Memory B cell (primary cell): ENCODE results near the gene RDH13.
"Not testable (repeated sequence)": the region's sequence is repeated elsewhere in the genome, so short reads cannot be mapped to it uniquely, and the experiment has no call there.

Experiments
- ATAC-seq: fragments of 150-1000 bp; cut with Tn5 transposase; 2 replicates; pipeline ENCODE4 v1.10.0; 2021; ENCODE audit warnings: low read depth, mild to moderate bottlenecking, moderate library complexity
- DNase-seq, 2 donors: peaks; one replicate each; pipeline ENCODE4 v3.0.0; 2022; ENCODE audit warnings: low spot score in 2 of 2
- H3K27ac Mint-ChIP-seq: one replicate; pipeline ENCODE4 v1.8.0; 2022; ENCODE audit warnings: mild to moderate bottlenecking, moderate library complexity, mixed read lengths
- H3K27me3 Mint-ChIP-seq: one replicate; pipeline ENCODE4 v1.8.0; 2022; ENCODE audit warnings: mixed read lengths
- H3K36me3 Mint-ChIP-seq: one replicate; pipeline ENCODE4 v1.8.0; 2022; ENCODE audit warnings: mild to moderate bottlenecking, mixed read lengths
- H3K4me1 Mint-ChIP-seq: one replicate; pipeline ENCODE4 v1.8.0; 2022; ENCODE audit warnings: mixed read lengths
- H3K4me3 Mint-ChIP-seq: one replicate; pipeline ENCODE4 v1.8.0; 2022; ENCODE audit warnings: mild to moderate bottlenecking, moderate library complexity, mixed read lengths
- H3K9me3 Mint-ChIP-seq: one replicate; pipeline ENCODE4 v1.8.0; 2022; ENCODE audit warnings: mixed read lengths

Gene RDH13

DNA sequence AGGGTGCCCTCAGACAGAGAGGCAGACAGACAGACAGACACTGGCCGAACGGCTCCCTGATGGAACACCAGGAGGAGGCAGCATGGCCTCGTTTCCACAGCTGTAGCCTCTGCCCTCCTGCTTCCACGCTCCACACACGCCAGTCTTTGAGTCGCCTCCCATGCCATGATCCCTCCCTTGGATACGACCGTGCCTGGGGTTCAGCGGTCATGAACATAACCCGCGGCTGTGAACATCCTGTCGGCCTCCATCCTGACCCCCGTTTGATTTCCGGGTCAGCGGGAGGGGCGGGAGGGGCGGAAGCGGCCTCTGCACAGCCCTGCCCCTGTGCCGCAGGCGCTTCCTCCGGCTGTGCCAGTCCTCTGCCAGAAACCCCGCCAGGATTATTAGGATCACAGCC is 48.2 kb downstream of the RDH13 start:
- peaks cover 3% of the 10 kb centered on the region for H3K4me1 Mint-ChIP-seq
- H3K36me3 Mint-ChIP-seq = peaks cover 39% of the 10 kb centered on the region
- no peak for DNase-seq
- H3K4me3 Mint-ChIP-seq = peak overlapping the region; percentile 56
- no peak overlapping the region for H3K27ac Mint-ChIP-seq
- peak; percentile 39 for ATAC-seq
- H3K9me3 Mint-ChIP-seq = peaks cover 14% of the 10 kb centered on the region
- peaks cover 2% of the 10 kb centered on the region for H3K27me3 Mint-ChIP-seq

DNA sequence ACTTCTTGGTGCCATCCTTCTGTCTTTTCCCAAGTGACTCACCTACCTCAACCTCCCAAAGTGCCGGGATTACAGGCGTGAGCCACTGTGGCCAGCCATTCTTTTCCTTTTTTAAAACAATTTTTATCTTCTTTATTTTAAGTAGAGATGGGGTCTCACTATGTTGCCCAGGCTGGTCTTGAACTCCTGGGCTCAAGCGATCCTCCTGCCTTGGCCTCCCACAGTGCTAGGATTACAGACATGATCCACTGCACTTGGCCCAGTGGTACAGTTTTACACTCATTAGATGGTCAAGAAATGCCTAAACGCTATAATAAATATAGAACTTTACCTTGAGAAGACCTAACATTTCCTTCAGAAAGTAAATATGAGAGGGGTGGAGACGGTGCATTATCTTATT is 49.4 kb downstream of the RDH13 start:
- DNase-seq (no peak), ATAC-seq (no peak)
- no peak overlapping the region for H3K4me3 Mint-ChIP-seq
- H3K36me3 Mint-ChIP-seq = peaks cover 47% of the 10 kb centered on the region
- H3K4me1 Mint-ChIP-seq = peaks cover 5% of the 10 kb centered on the region
- H3K27me3 Mint-ChIP-seq = peaks cover 6% of the 10 kb centered on the region
- peaks cover 23% of the 10 kb centered on the region for H3K9me3 Mint-ChIP-seq
- no peak overlapping the region for H3K27ac Mint-ChIP-seq

DNA sequence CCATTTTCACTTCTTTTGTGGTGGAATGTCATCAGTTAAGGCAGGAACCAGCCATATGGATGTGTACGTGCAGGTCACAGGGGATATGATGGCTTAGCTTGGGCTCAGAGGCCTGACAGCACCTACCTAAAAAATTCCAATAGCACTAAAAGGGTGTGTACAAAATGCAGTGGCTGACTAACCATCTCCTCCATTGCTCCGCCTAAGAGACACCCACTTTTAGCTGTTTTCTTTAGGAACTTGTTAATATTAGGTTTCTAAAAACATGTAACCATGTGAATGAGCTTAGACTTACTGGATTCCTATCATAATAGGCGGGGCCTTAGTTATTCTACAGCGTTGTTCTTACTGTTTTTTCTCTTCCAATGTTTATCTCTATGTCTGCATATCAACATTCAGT is 50.6 kb downstream of the RDH13 start:
- DNase-seq (no peak), ATAC-seq (no peak)
- no peak overlapping the region for H3K4me3 Mint-ChIP-seq
- H3K36me3 Mint-ChIP-seq = peaks cover 55% of the 10 kb centered on the region
- H3K9me3 Mint-ChIP-seq = peaks cover 29% of the 10 kb centered on the region
- H3K27me3 Mint-ChIP-seq = peaks cover 9% of the 10 kb centered on the region
- peaks cover 12% of the 10 kb centered on the region for H3K4me1 Mint-ChIP-seq
- no peak overlapping the region for H3K27ac Mint-ChIP-seq

DNA sequence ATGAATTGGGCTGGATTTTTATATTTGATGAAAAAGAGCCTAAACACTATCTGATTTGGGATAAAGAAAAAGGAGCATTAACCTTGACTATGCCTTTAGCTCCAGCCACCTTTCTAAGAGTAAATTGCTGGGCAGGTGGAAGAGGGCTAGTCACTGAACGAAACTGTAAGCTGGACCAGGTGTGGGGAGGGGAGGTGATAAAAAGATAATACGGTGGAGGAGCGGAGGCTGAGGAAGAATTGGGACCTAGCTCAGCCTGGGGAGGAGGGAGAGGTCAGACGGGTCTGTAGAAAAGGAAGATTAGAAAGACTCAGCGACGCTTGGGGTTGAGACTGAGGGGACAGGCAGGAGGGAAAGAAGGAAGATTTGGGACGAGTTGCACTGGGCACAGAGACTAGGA is 52.4 kb downstream of the RDH13 start:
- not testable (repeated sequence) for H3K27ac Mint-ChIP-seq, ATAC-seq, DNase-seq, H3K4me3 Mint-ChIP-seq, H3K27me3 Mint-ChIP-seq
- H3K9me3 Mint-ChIP-seq = peaks cover 34% of the 10 kb centered on the region
- H3K36me3 Mint-ChIP-seq = peaks cover 55% of the 10 kb centered on the region
- H3K4me1 Mint-ChIP-seq = peaks cover 16% of the 10 kb centered on the region

DNA sequence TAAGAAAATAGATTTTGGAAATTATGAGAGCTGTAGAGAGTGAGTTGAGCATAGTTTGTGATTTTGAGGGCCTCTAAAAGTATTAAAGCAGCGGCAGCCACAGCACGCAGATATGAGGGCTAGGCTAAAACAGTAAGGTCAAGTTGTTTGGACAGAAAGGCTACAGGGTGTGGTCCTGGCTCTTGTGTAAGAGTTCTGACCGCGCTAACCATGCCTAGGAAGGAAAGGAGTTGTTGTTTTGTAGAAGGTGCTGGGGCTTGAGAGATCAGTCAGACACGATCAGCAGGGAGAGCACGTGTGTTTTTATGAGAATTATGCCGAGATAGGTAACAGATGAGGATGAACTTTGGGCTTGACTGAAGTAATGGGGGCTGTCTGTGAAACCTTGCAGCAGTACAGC is 54.2 kb downstream of the RDH13 start:
- Mint-ChIP-seq H3K9me3 (peaks cover 36% of the 10 kb centered on the region), H3K36me3 (peaks cover 52% of the 10 kb centered on the region)
- H3K4me3 Mint-ChIP-seq = not testable (repeated sequence)

DNA sequence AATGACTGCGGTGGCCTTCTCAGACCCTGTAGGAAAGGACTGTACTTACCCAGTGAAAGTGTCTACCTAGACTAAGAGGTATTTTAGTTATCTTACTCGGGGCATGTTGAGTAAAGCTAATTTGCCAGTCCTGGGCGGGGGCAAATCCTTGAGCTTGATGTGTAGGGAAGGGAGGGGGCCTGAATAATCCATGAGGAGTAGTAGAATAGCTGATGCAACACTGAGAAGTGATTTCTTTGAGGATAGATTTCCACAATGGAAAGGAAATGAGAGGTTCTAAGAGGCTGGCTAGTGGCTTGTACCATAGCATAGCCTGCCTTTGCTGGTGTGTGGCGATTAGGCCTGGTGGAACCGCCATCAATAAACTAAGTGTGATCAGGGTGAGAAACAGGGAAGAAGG is 54.8 kb downstream of the RDH13 start:
- not testable (repeated sequence) for H3K4me3 Mint-ChIP-seq, DNase-seq, ATAC-seq, H3K27ac Mint-ChIP-seq, H3K27me3 Mint-ChIP-seq
- H3K9me3 Mint-ChIP-seq = peaks cover 36% of the 10 kb centered on the region
- peaks cover 13% of the 10 kb centered on the region for H3K4me1 Mint-ChIP-seq
- peaks cover 50% of the 10 kb centered on the region for H3K36me3 Mint-ChIP-seq

More for the DNA sequence above, 54.2 kb downstream of the RDH13 start:
- H3K27ac Mint-ChIP-seq, DNase-seq, ATAC-seq, H3K27me3 Mint-ChIP-seq: not testable (repeated sequence)
- H3K4me1 Mint-ChIP-seq = peaks cover 13% of the 10 kb centered on the region

DNA sequence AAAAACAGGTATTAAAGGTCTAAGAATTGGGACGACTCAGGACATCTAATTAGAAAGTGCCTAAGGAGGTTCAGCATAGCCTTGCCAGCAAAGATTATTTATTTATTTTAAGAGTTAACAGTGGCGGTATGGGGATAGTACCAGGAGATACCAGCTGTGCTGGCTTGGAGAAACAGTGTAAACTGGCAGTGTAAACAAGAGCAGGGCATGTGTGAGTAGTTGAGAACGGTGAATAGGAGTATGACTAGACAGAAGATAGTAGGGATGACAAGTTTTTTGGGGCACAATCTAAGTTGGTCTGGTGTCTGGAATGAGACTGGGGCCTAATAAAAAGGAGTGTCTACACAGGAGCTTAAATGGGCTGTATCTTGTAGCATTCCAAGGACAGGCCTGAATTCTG is 55.4 kb downstream of the RDH13 start:
- ATAC-seq, H3K27me3 Mint-ChIP-seq, DNase-seq, H3K4me3 Mint-ChIP-seq: not testable (repeated sequence)
- Mint-ChIP-seq H3K9me3 (peaks cover 36% of the 10 kb centered on the region), H3K27ac (peak overlapping the region; percentile 3), H3K4me1 (peaks cover 13% of the 10 kb centered on the region), H3K36me3 (peaks cover 49% of the 10 kb centered on the region)

DNA sequence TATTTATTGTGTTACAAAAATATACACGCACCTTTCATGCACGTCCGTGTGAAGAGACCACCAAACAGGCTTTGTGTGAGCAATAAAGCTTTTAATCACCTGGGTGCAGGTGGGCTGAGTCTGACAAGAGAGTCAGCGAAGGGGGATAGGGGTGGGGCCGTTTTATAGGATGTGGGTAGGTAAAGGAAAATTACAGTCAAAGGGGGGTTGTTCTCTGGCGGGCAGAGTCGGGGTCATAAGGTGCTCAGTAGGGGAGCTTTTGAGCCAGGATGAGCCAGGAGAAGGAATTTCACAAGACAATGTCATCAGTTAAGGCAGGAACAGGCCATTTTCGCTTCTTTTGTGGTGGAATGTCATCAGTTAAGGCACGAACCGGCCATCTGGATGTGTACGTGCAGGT is 56.2 kb downstream of the RDH13 start:
- H3K27ac Mint-ChIP-seq, ATAC-seq, H3K27me3 Mint-ChIP-seq, H3K4me3 Mint-ChIP-seq, DNase-seq: not testable (repeated sequence)
- Mint-ChIP-seq H3K36me3 (peaks cover 49% of the 10 kb centered on the region), H3K9me3 (peaks cover 38% of the 10 kb centered on the region), H3K4me1 (peaks cover 13% of the 10 kb centered on the region)

DNA sequence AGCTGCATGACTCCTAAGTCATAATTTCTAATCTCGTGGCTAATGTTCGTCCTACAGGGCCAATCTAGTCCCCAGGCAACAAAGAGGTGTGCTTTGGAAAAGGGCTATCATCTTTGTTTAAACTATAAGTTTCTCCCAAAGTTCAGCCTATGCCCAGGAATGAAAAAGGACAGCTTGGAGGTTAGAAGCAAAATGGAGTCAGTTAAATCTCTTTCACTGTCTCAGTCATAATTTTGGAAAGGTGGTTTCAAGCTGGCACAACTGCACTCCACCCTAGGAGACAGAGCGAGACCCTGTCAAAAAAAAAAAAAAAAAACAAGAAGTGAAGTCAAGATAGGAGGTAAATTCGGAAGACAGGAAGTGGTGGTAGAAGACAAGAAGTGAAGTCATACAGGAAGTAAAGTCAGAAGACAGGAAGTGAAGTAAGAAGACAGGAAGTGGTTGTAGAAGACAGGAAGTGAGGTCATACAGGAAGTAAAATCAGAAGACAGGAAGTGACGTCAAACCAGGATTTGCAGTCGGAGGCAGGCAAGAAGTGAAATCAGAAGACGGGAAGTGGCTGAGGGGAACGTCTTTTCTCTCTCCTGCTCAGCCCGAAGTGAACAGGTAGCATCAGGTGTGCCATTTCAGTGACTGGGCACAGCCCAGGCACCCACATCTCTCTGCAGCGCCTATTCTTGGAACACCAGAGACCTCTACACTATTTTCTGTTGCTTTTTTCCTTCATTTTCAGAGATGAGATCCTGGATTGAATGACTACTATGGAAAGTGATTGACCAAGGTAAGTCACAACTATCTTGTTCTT is 57.1 kb downstream of the RDH13 start:
- DNase-seq = peak; percentile 52 to 79
- Mint-ChIP-seq H3K9me3 (peaks cover 34% of the 10 kb centered on the region), H3K4me3 (peak overlapping the region; percentile 48), H3K36me3 (peaks cover 44% of the 10 kb centered on the region), H3K27ac (peak overlapping the region; percentile 41), H3K4me1 (peaks cover 13% of the 10 kb centered on the region), H3K27me3 (peaks cover 10% of the 10 kb centered on the region)
- ATAC-seq = peak; percentile 94

DNA sequence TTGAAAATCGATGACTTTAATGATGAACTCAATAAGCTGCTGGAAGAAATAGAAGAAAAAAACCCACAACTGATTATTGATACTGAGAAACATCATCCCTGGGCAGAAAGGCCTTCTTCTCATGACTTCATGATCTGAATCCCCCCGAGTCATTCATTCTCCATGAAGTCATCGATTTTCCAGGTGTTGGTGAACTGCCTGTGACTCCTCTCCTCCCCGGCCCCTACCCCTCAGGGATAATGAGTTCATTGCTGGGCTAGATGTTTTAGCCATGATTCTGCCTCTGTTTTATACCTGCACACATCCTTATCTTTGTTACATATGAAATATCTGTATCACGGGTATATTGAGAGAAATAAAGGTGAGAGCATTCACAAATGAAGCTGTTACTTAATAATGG is 62.2 kb downstream of the RDH13 start:
- ATAC-seq (no peak), DNase-seq (no peak)
- H3K9me3 Mint-ChIP-seq = peaks cover 9% of the 10 kb centered on the region
- H3K4me1 Mint-ChIP-seq = no peaks in the 10 kb centered on the region
- no peak overlapping the region for H3K27ac Mint-ChIP-seq
- peaks cover 17% of the 10 kb centered on the region for H3K36me3 Mint-ChIP-seq
- H3K27me3 Mint-ChIP-seq = peaks cover 5% of the 10 kb centered on the region
- H3K4me3 Mint-ChIP-seq = no peak overlapping the region

DNA sequence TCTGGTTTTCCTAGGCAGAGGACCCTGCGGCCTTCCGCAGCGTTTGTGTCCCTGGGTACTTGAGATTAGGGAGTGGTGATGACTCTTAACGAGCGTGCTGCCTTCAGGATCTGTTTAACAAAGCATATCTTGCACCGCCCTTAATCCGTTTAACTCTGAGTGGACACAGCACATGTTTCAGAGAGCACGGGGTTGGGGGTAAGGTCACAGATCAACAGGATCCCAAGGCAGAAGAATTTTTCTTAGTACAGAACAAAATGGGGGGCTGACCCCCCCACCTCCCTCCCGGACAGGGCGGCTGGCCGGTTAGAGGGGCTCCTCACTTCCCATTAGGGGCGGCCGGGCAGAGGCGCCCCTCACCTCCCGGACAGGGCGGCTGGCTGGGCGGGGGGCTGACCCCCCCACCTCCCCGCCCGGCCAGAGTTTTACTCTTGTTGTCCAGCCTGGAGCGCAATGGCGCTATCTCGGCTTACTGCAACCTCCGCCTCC is 64.2 kb downstream of the RDH13 start:
- not testable (repeated sequence) for H3K9me3 Mint-ChIP-seq, H3K27me3 Mint-ChIP-seq, DNase-seq, H3K27ac Mint-ChIP-seq, ATAC-seq, H3K4me3 Mint-ChIP-seq, H3K4me1 Mint-ChIP-seq
- H3K36me3 Mint-ChIP-seq = peaks cover 14% of the 10 kb centered on the region

DNA sequence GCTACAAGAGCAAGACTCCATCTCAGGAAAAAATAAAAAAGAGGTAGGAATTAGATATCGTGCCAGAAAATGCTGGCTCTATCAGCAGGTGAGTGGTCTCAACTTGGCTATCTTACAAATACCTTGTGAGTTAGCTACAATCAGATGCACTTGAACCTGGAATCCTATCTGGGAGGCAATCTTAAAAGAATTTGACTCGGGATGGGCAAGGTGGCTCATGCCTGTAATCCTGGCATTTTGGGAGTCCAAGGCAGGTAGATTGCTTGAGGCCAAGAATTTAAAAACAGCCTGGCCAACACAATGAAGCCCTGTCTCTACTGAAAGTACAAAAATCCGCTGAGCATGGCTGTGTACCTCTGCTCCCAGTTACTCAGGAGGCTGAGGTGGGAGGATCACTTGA is 67.4 kb downstream of the RDH13 start:
- H3K4me3 Mint-ChIP-seq = no peak overlapping the region
- no peak overlapping the region for H3K27ac Mint-ChIP-seq
- ATAC-seq = no peak
- no peaks in the 10 kb centered on the region for H3K27me3 Mint-ChIP-seq
- DNase-seq = no peak
- H3K4me1 Mint-ChIP-seq = no peaks in the 10 kb centered on the region
- peaks cover 3% of the 10 kb centered on the region for H3K9me3 Mint-ChIP-seq
- peaks cover 10% of the 10 kb centered on the region for H3K36me3 Mint-ChIP-seq
